Stimulated activated CD4-positive, alpha-beta T cell treated with anti-CD3 and anti-CD28 coated beads, Interleukin-2, amount 100 ng/mL, for 48 hours (primary cell): ENCODE data around the gene TIMM29.

Experiments used
- DNase-seq, 2 donors: peaks; one replicate each; pipeline ENCODE4 v3.0.0-alpha.2; 2020

Gene TIMM29

DNA sequence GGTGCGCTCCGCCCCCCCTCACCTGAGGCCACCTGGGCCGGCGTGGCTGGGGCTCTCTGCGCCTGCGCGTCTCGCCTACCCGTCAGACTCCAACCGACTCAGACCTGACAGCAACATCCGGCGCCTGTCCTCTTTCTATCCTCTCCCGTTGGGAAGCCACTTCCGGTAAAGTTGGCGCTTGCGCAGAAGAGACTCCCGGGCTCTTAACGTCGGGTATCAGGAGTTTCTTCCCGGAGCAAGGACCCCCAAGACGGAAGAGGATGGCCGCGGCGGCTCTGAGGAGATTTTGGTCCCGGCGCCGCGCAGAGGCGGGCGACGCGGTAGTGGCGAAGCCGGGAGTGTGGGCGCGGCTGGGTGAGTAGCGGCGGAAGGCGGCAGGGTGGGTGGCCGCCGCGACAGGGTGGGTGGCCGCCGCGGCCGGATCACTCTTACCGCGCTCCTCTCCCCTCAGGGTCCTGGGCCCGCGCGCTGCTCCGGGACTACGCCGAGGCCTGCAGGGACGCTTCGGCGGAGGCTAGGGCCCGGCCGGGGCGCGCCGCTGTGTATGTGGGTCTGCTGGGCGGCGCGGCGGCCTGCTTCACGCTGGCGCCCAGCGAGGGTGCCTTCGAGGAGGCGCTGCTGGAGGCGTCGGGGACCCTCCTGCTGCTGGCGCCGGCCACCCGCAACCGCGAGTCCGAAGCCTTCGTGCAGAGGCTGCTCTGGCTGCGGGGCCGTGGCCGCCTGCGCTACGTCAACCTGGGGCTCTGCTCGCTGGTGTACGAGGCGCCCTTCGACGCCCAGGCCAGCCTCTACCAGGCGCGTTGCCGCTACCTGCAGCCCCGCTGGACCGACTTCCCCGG lies at the start of gene TIMM29, which contains the start of gene YIPF2:
TSS of gene TIMM29 (plus strand) at position 249 of the 839 bp plus-strand sequence. CDS start at position 261, 12 bp downstream.
TSS of gene YIPF2 (minus strand) at position 77 of the 839 bp plus-strand sequence. CDS start 229 bp downstream, outside the sequence.
- peak; percentile 93 to 95 for DNase-seq

GRCh38 chr19:10881403-10882107 lies 47.1 kb upstream of the TIMM29 start:
- DNase-seq, result no peak

DNA sequence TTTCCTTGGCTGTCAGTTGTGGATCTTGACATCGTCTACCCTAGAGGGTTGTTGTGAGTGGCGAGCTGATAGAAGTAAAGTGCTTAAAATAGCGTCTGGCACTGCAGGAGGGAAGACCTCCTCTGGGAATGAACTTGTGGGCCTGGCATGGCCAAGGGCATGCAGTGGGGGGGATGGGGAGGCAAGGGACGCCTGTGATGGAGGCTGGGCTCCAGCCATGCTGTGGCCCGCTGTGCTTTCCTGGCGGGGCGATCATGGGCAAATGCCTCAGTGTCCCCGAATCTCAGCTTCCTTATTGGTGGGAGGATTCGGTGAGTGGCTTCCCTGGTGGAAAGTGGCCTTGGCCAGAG lies 46.5 kb upstream of the TIMM29 start:
- DNase-seq, result no peak

- no peak for DNase-seq
Observed at GRCh38 chr19:10884274-10884673, 44.3 kb upstream of the TIMM29 start.

DNA sequence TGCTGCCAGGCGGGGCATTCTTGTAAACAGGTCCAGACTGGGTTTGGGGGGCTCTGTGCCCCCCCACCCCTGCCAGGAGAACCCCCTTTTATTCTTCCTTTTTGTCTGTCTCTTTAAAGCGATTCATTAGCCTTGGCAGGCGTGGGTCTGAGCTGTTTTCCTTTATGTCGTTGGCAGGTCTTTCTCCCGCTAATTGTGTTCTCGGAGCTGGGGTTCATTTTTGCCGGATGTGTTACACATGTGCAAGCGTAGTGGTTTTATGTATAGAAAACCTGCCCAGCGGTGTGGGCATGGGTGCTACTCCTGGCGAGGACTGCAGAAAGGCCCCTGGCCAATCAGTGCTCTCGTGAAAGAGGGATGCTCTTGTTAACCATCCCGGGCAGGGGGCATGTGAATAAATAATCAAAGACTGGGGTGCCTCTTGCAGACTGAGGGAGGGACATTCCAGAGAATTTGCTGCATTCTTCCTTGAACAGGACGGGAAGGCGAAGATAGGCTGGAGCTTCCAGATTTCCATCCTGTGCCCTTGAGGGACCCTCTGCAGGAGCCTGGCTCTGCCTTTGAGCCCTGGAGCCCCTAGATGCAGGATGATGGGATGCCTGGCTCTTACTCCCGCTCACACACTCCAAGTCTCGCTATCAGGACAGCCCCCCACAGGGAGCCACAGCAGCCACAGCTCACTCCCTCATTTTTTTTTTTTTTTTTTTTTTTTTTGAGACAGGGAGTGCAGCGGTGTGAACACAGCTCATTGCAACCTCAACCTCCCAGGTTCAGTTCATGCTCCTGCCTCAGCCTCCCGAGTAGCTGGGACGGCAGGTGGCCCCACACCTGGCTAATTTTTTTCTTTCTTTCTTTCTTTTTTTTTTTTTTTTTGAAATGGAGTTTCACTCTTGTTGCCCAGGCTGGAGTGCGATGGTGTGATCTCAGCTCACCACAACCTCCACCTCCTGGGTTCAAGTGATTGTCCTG lies 43.1 kb upstream of the TIMM29 start:
- DNase-seq, result no peak

DNA sequence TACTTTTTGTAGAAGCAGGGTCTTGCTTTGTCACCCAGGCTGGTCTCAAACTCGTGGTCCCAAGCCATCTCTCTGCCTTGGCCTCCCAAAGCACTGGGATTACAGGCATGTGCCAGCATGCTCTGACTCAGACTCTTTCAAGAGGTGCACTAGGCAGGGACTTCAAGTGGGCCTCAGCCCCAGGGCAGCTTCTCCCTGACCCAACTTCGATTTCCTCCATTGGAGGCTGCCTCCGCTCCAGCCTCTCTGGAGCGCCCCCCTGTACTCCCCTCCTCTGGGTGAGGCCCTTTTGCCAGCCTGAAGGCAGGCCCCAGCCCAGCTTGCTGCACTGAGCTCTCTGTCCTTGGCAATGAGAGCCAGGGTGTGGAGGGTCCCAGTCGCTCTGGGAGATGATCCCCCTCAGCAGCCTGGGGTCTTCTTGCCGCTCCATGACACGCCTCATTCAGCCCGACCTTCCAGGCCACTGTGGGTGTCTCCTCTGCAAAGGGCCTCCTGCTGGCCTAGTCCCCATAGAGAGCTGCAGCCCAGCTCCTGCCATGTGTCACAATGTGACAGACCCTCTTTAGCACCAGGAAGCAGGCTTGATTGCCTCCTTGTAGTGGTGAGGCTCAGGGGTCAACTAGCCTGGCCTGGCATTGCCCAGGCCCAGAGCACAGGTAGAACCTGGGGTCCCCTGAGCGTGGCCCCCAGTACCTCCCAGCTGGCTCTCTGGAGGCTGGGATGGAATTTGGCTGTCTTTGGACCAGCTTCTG lies 40.8 kb upstream of the TIMM29 start:
- no peak for DNase-seq

DNA sequence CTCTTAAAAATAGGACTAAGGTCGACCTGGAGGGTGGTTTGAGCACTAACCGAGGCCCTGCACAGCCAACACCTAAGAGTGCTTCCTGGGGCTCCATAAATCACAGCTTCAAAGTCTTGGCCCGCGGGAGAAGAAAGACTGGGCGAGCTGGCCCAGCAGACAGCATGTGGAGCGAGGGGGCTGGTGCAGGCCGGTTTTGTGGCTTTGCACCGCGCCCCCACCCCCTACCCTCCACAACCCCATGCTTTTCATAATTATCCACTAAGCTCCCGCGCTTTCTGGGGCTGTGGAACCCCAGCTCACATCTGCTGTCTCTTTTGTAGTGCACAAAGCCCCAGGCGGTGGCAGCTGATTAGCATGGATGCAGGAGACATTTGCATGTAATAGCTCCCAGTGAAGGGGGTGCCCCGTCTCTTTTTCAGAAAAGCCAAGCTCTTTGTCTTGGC lies 40.2 kb upstream of the TIMM29 start:
- no peak for DNase-seq

- DNase-seq, result no peak
Observed at GRCh38 chr19:10889880-10890279, 38.7 kb upstream of the TIMM29 start.

GRCh38 chr19:10891405-10892086 lies 37.1 kb upstream of the TIMM29 start:
- DNase-seq, result no peak

DNA sequence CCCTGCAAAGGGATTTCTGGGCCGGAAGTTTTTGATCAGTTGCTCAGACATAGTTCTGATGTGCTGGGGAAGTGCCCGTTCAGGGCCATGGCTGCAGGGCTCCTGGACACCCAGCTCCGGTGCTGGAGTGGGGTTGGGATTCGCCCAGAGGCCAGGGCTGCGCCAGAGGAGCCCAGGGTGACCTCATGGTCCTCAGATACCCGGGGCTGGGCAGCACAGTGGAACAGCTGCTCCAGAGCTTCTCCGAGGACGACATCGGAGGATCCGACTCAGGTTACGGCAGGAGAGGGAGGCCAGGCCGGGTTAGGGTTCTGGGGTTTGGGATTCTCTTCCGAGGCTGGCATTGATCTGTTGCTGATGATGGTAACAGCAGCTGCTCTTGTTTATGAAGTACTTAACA lies 36.4 kb upstream of the TIMM29 start:
- DNase-seq, result no peak

DNA sequence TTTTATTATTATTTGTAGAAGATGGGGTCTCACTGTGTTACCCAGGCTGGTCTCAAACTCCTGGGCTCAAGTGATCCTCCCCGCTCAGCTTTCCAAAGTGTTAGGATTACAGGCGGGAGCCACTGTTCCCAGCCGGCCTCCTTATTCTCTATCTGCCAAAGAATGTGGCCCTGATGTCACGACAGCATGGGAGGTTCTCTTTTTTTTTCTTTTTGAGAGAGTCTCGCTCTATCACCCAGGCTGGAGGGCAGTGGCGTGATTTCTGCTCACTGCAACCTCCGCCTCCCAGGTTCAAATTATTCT lies 33.7 kb upstream of the TIMM29 start:
- no peak for DNase-seq

- DNase-seq, result no peak
Observed at GRCh38 chr19:10895363-10895762, 33.2 kb upstream of the TIMM29 start.

DNA sequence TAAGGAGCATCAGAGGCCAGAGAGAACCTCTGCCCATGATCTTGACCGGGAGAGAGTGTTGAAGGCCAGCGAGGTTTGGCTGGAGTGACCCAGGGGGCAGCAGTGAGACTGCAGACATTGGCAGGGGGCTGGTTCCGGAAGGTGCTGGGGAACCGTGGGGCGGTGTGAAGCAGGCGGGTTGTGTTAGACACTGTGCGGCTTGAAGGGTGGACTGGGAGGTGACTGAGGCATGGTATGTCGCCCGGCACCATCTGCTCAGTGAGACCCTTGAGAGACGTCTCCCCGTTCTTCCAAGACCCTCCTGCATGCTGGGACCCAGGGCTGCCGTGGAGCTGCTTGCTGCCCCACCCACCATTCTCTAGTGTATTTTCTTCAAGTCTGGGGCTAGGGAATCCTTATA lies 32.7 kb upstream of the TIMM29 start:
- DNase-seq, result no peak

GRCh38 chr19:10896851-10897526 lies 31.6 kb upstream of the TIMM29 start:
- no peak for DNase-seq

DNA sequence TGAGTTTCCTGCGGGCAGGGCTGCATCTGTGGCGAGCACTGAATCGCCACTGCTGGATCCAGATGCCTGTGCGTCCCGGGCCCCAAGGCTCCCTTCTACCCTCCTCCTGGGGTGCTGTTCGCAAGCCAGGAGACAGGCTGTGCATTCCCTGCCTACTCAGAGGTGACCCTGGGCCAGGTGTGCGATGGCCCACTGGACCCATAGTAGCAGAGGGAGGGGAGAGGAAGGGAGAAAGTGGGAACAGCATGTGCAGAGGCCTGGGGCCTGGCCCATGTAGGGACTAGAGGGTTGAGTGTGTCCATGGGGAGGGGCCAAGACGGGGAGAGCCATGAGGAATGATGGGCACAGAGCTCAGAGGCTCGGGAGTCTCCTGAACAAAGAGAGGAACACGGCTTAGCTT lies 30.0 kb upstream of the TIMM29 start:
- DNase-seq, result no peak

- DNase-seq, result no peak
Observed at GRCh38 chr19:10899151-10899653, 29.4 kb upstream of the TIMM29 start.

GRCh38 chr19:10907925-10908324 lies 20.7 kb upstream of the TIMM29 start:
- no peak for DNase-seq

- DNase-seq, result no peak
Observed at GRCh38 chr19:10908380-10908960, 20.1 kb upstream of the TIMM29 start.

- DNase-seq, result no peak
Observed at GRCh38 chr19:10911579-10912363, 16.8 kb upstream of the TIMM29 start.

DNA sequence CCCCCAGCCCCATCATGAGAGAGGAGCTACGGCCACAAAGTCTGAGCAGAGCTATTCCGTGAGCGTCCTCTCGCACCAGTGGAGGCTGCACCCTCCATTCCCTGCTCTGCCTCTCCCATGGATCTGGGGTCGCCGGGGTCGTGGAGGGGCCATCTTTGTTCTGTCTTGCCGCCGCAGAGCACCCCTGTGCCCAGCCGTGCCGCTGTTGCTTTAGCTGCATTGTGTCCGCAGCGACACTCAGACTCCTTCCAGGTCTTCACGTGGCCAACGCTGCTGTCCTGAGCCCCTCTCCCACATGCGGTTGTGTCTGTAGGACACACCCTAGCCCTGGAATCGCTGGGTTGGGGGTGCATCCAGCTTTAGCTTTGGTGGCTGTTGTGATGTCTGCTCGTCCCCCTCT lies 16.0 kb upstream of the TIMM29 start:
- DNase-seq, result no peak
